Memory B cell (primary cell): ENCODE measurements around the gene F11.
"Not testable (repeated sequence)": the region's sequence is repeated elsewhere in the genome, so short reads cannot be mapped to it uniquely, and the experiment has no call there.

Source experiments
- ATAC-seq: fragments of 150-1000 bp; cut with Tn5 transposase; 2 replicates; pipeline ENCODE4 v1.10.0; 2021; ENCODE audit warnings: low read depth, mild to moderate bottlenecking, moderate library complexity
- DNase-seq, 2 donors: peaks; one replicate each; pipeline ENCODE4 v3.0.0; 2022; ENCODE audit warnings: low spot score in 2 of 2
- H3K27ac Mint-ChIP-seq: one replicate; pipeline ENCODE4 v1.8.0; 2022; ENCODE audit warnings: mild to moderate bottlenecking, moderate library complexity, mixed read lengths
- H3K27me3 Mint-ChIP-seq: one replicate; pipeline ENCODE4 v1.8.0; 2022; ENCODE audit warnings: mixed read lengths
- H3K36me3 Mint-ChIP-seq: one replicate; pipeline ENCODE4 v1.8.0; 2022; ENCODE audit warnings: mild to moderate bottlenecking, mixed read lengths
- H3K4me1 Mint-ChIP-seq: one replicate; pipeline ENCODE4 v1.8.0; 2022; ENCODE audit warnings: mixed read lengths
- H3K4me3 Mint-ChIP-seq: one replicate; pipeline ENCODE4 v1.8.0; 2022; ENCODE audit warnings: mild to moderate bottlenecking, moderate library complexity, mixed read lengths
- H3K9me3 Mint-ChIP-seq: one replicate; pipeline ENCODE4 v1.8.0; 2022; ENCODE audit warnings: mixed read lengths

The F11 gene

DNA sequence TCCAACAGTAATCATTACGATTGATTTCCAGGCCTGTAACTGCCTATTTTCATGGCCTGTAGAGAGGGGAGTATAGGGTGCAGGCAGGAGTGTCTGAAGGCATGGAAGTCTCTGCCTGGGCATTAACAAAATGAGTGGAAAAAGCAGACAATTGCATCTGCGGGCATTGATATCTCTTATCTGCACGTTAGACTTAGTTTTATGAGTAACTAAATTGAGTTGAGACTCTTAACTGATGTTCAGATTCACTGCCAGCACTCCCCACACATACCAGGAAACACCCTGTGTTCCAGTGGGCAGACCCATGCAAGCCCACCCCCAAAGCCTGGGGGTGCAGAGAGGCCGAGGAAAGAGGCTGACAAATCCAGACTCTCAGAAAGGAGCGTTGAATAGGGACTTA lies 33.3 kb downstream of the F11 start:
- Mint-ChIP-seq H3K9me3 (peaks cover 3% of the 10 kb centered on the region), H3K27me3 (peaks cover 5% of the 10 kb centered on the region), H3K36me3 (no peaks in the 10 kb centered on the region), H3K4me3 (no peak overlapping the region), H3K27ac (no peak overlapping the region), H3K4me1 (peaks cover 4% of the 10 kb centered on the region)
- ATAC-seq (no peak), DNase-seq (no peak)

DNA sequence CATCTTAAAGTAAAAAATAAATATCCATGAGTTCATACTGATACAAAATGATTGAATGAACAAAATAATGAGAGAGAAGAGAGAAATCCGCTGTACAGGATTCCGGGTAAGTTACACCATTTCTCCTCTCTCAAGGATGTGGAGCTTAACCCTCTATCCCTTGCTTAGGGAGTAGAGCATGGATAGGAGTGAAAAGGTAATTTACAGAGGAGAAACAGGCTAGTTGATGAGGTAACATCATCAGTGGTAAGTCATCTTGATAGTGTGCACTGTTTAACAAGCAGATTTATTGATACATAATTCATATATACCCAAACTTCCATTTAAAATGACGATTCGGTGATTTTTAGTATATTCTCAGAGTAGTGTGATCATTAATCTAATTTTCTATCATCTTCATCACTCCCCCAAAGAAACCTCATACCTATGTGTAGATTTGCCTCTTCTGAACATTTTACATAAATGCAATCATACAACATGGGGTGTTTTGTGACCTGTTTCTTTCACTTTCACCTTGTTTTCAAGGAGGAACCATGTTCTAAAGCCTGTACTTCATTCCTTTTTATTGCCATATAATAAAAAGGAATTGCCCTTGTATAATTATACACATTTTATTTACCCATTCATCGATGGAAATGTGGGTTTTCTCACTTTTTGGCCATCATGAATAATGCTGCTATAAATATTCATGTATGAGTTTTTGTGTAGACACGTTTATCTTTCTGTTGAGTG lies 34.8 kb downstream of the F11 start:
- ATAC-seq: no peak
- no peak for DNase-seq
- Mint-ChIP-seq H3K4me3 (no peak overlapping the region), H3K27me3 (peaks cover 7% of the 10 kb centered on the region), H3K9me3 (peaks cover 3% of the 10 kb centered on the region), H3K4me1 (peaks cover 4% of the 10 kb centered on the region), H3K27ac (no peak overlapping the region), H3K36me3 (no peaks in the 10 kb centered on the region)

DNA sequence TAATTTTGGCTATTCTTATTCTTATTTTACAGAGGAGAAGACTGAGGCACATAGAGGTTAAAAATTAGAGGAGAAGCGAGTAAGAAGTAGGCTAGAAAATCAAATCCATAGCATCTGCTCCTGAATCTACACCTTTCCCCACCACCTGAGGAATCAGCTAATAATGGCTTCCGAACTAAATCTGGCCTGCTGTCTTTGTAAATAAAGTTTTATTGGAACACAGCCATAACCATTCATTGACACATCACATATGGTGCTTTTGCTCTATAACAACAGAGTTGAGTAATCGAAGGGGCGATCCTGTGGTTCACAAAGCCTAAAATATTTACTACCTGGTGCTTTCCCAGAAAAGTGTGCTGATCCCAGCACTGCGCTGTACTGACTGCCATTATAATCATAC lies 38.2 kb downstream of the F11 start:
- no peak for ATAC-seq
- Mint-ChIP-seq H3K9me3 (peaks cover 1% of the 10 kb centered on the region), H3K27ac (no peak overlapping the region), H3K4me1 (no peaks in the 10 kb centered on the region), H3K4me3 (no peak overlapping the region), H3K27me3 (peaks cover 10% of the 10 kb centered on the region), H3K36me3 (no peaks in the 10 kb centered on the region)
- no peak for DNase-seq

DNA sequence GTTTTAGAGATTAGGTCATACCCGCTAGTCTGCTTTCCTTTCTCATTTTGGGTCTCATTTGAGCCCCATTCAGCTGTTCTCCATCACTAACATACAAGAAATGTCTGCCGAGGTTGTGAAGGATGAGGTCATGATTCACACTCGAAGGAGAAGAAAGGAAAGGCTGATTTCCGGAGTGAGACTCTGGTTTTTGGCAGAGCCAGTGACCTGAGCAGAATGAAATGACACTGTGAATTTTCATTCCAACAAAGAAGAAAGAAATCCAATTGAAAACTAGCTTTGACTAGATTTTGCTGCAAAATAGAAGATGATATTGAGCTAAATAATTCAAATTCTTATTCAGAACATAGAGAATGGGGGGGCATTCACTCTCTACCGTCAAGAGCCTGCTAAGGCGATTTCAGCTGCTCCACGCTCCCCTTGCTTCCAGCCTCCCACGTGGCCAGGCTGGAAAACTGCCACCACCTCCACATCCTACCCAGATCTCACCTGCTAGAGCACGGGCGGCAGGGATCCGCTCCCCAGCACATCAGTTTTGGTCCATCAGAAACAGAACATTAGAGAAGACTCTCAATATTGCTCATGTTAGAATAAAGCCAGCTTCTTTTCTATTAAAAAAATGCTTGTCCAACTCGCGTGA lies 39.0 kb downstream of the F11 start:
- no peak overlapping the region for H3K27ac Mint-ChIP-seq
- no peak for ATAC-seq
- H3K27me3 Mint-ChIP-seq: peaks cover 10% of the 10 kb centered on the region

DNA sequence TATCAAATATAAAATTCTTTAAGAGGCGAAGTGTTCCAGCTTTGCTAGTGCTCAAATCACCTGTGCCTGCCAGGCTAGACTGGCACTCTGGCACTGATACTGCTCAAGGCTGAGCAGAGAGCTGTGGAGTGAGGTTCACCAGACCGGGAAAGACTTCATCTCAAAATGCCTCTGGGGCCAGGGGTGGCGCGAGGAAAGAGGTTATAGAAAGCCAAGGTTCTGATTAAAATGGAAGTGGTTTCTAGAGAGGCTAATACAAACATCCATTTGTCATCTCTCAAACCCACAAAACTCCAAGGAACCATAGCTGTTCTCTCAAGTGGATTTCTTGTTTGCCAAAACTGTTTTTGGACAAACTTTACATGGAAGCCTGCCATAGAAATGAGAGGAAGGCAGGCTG lies 41.5 kb downstream of the F11 start:
- no peaks in the 10 kb centered on the region for H3K36me3 Mint-ChIP-seq
- no peaks in the 10 kb centered on the region for H3K4me1 Mint-ChIP-seq
- DNase-seq (no peak), ATAC-seq (no peak)
- H3K27me3 Mint-ChIP-seq: peaks cover 12% of the 10 kb centered on the region
- no peak overlapping the region for H3K27ac Mint-ChIP-seq
- H3K4me3 Mint-ChIP-seq: no peak overlapping the region
- peaks cover 2% of the 10 kb centered on the region for H3K9me3 Mint-ChIP-seq

More for the DNA sequence above, 39.0 kb downstream of the F11 start:
- Mint-ChIP-seq H3K4me3 (no peak overlapping the region), H3K36me3 (no peaks in the 10 kb centered on the region), H3K4me1 (no peaks in the 10 kb centered on the region), H3K9me3 (peaks cover 1% of the 10 kb centered on the region)
- no peak for DNase-seq

DNA sequence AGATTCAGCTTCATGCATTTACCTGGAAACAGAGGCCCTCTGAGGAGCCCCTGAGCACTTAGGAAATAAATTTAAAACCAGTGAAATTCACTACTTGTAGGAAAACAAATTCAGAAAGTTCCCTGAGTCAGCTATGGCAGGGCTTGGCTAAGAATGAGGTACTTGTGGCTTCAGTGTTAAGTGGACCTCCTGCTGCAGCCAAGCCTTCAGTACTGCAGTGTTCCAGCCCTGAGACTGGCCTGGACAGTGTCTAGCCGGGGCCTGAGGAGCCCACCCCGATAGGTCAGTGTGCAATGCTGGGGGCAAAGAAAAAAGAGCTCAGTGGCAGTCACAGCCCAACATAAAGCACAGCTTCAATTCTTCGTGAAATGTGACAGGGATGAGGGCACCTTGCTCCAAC lies 41.9 kb downstream of the F11 start:
- Mint-ChIP-seq H3K27me3 (peaks cover 12% of the 10 kb centered on the region), H3K4me1 (no peaks in the 10 kb centered on the region), H3K9me3 (peaks cover 2% of the 10 kb centered on the region), H3K4me3 (no peak overlapping the region), H3K27ac (no peak overlapping the region), H3K36me3 (no peaks in the 10 kb centered on the region)
- ATAC-seq: no peak
- DNase-seq: no peak

DNA sequence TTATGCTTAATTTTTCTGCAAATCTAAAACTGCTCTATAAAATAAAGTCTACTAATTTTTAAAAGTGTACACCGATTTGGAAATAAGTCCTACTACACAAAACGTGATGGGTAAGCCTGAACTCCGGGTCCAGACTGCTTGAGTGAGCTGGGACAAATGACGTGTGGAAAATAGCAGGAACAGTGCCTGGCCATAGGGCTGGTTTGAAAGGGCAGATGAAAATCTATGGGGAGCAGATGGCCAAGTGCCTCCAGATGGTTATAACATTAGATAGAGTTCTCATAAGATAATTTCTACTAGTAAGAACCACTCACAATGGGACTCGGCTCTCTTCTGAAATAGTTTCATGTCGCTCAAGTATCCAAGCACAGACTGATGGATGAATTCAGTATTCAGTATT lies 52.5 kb downstream of the F11 start:
- ATAC-seq (no peak), DNase-seq (no peak)
- Mint-ChIP-seq H3K36me3 (no peaks in the 10 kb centered on the region), H3K4me3 (no peak overlapping the region), H3K4me1 (no peaks in the 10 kb centered on the region), H3K27me3 (peaks cover 3% of the 10 kb centered on the region), H3K9me3 (no peaks in the 10 kb centered on the region), H3K27ac (no peak overlapping the region)

DNA sequence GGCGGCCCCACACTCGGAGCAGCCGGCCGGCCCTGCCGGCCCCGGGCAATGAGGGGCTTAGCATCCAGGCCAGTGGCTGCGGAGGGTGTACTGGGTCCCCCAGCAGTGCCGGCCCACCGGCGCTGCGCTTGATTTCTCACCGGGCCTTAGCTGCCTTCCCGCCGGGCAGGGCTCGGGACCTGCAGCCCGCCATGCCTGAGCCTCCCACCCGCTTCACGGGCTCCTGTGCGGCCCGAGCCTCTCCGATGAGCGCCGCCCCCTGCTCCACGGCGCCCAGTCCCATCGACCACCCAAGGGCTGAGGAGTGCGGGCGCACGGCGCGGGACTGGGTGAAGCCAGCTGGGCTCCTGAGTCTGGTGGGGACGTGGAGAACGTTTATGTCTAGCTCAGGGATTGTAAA lies 58.7 kb downstream of the F11 start:
- not testable (repeated sequence) for H3K9me3 Mint-ChIP-seq, DNase-seq, ATAC-seq, H3K4me3 Mint-ChIP-seq, H3K27me3 Mint-ChIP-seq, H3K36me3 Mint-ChIP-seq, H3K27ac Mint-ChIP-seq, H3K4me1 Mint-ChIP-seq

DNA sequence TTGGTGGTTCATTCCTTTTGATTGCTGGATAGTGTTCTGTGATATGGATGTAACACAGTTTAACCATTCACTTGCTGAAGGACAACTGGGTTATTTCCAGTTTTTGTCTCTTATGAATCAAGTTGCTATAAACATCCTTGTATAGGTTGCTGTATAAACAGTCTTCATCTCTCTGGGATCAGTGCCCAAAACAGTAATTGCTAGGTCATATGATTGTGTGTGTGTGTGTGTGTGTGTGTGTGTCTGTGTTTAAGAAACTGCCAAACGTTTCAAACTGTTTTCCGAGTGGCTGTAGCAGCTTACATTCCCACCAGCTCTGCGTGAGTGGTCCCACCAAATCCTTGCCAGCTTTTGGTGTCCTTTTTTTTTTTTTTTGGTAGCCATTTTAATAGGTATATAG lies 60.4 kb downstream of the F11 start:
- Mint-ChIP-seq H3K27ac (no peak overlapping the region), H3K9me3 (peaks cover 4% of the 10 kb centered on the region), H3K27me3 (peaks cover 1% of the 10 kb centered on the region), H3K4me3 (no peak overlapping the region), H3K4me1 (no peaks in the 10 kb centered on the region), H3K36me3 (no peaks in the 10 kb centered on the region)
- no peak for ATAC-seq
- DNase-seq: no peak

DNA sequence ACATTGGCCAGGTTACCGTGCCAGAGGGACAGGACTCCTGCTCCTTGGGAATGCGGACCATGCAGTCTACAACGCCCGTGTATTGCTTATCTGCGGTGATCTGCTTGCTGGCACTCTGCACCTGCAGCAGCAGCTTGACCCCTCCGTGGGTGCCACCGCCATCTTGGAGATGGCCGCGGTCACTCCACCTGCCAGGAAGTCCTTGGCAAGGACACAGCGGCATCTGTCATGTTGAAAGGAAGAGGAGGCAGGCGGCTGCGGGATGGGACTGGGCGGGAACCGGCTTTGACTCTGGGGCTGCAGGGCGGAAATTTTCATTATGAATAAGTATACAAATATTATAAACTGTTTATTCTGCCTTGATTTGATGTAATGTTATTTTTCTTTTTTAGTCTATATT lies 63.4 kb downstream of the F11 start:
- no peak for DNase-seq
- no peak for ATAC-seq
- Mint-ChIP-seq H3K27me3 (no peaks in the 10 kb centered on the region), H3K4me3 (no peak overlapping the region), H3K27ac (no peak overlapping the region), H3K9me3 (peaks cover 9% of the 10 kb centered on the region), H3K36me3 (no peaks in the 10 kb centered on the region), H3K4me1 (no peaks in the 10 kb centered on the region)

DNA sequence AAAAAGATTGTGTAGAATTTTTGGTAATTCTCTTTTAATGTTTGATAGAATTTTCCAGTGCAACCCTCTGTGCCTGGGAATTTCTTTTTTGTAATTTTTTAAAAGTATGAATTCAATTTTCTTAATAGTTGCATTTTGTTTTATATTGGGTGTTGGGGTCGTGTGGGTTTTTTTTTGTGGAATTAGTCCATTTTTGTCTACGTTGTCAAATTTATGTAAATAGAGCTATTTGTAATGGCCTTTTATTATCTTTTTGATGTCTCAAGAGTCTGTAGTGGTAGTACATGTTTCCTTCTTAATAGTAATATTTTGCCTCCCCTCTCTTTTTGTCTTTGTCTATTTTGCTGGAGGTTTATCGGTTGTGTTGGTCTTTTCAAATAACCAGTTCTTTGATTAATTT lies 64.4 kb downstream of the F11 start:
- ATAC-seq (no peak), DNase-seq (no peak)
- peaks cover 9% of the 10 kb centered on the region for H3K9me3 Mint-ChIP-seq
- H3K4me1 Mint-ChIP-seq: no peaks in the 10 kb centered on the region
- no peak overlapping the region for H3K4me3 Mint-ChIP-seq
- H3K27ac Mint-ChIP-seq: no peak overlapping the region
- no peaks in the 10 kb centered on the region for H3K27me3 Mint-ChIP-seq
- no peaks in the 10 kb centered on the region for H3K36me3 Mint-ChIP-seq

DNA sequence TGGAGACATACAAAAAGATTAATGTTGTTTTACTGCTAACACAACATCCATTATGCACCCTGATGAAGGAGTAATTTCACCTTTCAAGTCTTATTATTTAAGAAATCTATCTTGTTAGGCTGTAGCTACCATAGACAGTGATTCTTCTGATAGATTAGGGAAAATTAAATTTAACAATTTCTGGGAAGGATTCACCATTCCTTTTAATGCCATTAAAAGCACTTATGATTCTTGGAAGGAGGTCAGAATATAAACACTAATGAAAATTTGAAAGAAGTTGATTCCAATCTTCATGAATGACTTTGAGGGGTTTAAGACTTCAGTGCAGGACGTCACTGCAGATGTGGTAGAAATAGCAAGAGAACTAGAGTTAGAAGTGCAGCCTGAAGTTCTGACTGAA lies 69.8 kb downstream of the F11 start:
- ATAC-seq (no peak), DNase-seq (no peak)
- Mint-ChIP-seq H3K36me3 (no peaks in the 10 kb centered on the region), H3K4me3 (no peak overlapping the region), H3K4me1 (no peaks in the 10 kb centered on the region), H3K27me3 (no peaks in the 10 kb centered on the region), H3K9me3 (peaks cover 11% of the 10 kb centered on the region), H3K27ac (no peak overlapping the region)
